ENCODE measurements around the gene IKBIP.

Gene IKBIP

DNA sequence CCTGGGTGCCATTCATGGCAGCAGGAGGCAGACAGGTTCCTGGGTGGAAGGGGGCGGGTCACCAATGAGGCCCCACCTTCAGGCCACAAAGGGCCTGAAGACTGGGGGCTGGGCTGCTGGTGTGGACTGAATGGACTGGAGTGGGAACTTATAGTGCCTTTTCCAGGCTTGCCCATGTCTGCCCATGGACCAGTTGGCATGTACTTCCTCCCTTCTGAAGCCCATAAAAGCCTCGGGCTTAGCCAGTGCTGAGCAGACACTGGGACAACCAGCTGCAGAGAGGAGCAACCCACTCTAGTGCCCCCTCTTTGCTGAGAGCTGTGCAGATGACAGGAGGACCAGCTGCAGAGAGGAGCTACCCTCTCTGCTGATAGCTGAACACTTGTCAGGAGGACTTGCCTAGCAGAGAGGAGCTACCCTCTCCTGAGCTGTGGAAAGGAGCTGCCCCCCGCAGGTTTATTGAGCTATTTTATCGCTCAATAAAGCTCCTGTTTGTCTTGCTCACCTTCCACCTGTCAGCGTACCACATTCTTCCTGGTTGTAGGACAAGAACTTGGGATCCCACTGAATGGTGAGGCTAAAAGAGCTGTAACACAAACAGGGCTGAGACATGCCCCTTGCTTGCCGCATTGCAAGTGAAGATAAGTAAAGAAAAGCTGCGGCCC is 34.5 kb upstream of the IKBIP start:
- Histone ChIP-seq H3K27me3 (replicated peaks) (no peaks in the 10 kb centered on the region), H3K36me3 (replicated peaks) (peaks cover 42% of the 10 kb centered on the region), H3K4me3 (ENCODE audit: low read depth, low read length) (no peak overlapping the region), H3K27ac (no peak overlapping the region)
- TF ChIP-seq, protein P1, sequence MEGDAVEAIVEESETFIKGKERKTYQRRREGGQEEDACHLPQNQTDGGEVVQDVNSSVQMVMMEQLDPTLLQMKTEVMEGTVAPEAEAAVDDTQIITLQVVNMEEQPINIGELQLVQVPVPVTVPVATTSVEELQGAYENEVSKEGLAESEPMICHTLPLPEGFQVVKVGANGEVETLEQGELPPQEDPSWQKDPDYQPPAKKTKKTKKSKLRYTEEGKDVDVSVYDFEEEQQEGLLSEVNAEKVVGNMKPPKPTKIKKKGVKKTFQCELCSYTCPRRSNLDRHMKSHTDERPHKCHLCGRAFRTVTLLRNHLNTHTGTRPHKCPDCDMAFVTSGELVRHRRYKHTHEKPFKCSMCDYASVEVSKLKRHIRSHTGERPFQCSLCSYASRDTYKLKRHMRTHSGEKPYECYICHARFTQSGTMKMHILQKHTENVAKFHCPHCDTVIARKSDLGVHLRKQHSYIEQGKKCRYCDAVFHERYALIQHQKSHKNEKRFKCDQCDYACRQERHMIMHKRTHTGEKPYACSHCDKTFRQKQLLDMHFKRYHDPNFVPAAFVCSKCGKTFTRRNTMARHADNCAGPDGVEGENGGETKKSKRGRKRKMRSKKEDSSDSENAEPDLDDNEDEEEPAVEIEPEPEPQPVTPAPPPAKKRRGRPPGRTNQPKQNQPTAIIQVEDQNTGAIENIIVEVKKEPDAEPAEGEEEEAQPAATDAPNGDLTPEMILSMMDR (IDR thresholded peaks at IDR 0.05; ENCODE audit: low read depth, low read length, missing control alignments) = no peak
- no peak for DNase-seq
- in situ Hi-C loops (cut with HindIII; ENCODE audit: low pct_ligation_motif_present, low sequenced_read_pairs) = no loop called here

- Histone ChIP-seq H3K27ac (no peak overlapping the region), H3K36me3 (replicated peaks) (peaks cover 38% of the 10 kb centered on the region), H3K27me3 (replicated peaks) (no peaks in the 10 kb centered on the region), H3K4me3 (ENCODE audit: low read depth, low read length) (no peak overlapping the region)
- no peak for DNase-seq
- TF ChIP-seq, protein P1 (IDR thresholded peaks at IDR 0.05; ENCODE audit: low read depth, low read length, missing control alignments) = no peak
- in situ Hi-C loops (cut with HindIII; ENCODE audit: low pct_ligation_motif_present, low sequenced_read_pairs) = no loop called here
These were observed 33.8 kb upstream of the IKBIP start for GRCh38 chr12:98678236-98678945.

GRCh38 chr12:98674841-98675240 is 30.3 kb upstream of the IKBIP start:
- TF ChIP-seq, protein P1 (IDR thresholded peaks at IDR 0.05; ENCODE audit: low read depth, low read length, missing control alignments) = no peak
- in situ Hi-C loops (cut with HindIII; ENCODE audit: low pct_ligation_motif_present, low sequenced_read_pairs) = no loop called here
- DNase-seq = no peak
- H3K27ac ChIP-seq = no peak overlapping the region
- peaks cover 23% of the 10 kb centered on the region for H3K36me3 ChIP-seq (replicated peaks)
- no peaks in the 10 kb centered on the region for H3K27me3 ChIP-seq (replicated peaks)
- no peak overlapping the region for H3K4me3 ChIP-seq (ENCODE audit: low read depth, low read length)

DNA sequence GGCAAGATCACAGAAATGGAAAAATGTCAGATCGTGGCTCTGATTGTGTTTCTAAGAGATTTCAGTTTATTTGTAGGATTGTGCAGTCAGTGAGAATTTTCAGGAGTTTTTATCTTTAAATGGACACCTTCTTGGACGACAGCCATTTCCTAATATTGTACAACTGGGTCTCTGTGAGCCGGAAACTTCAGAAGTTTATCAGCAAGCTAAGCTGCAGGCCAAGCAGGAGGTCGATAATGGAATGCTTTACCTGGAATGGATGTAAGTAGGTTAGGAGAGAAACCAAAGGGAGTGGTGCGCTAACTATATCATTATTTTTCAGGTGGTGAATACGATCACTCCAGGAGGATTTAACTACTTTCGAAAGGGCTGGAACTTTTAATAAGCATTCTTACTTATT is 26.9 kb upstream of the IKBIP start:
- in situ Hi-C loops (cut with HindIII; ENCODE audit: low pct_ligation_motif_present, low sequenced_read_pairs) = no loop called here
- TF ChIP-seq, protein P1 (IDR thresholded peaks at IDR 0.05; ENCODE audit: low read depth, low read length, missing control alignments) = no peak
- Histone ChIP-seq H3K4me3 (ENCODE audit: low read depth, low read length) (no peak overlapping the region), H3K36me3 (replicated peaks) (peaks cover 11% of the 10 kb centered on the region), H3K27ac (no peak overlapping the region), H3K27me3 (replicated peaks) (no peaks in the 10 kb centered on the region)
- DNase-seq = no peak

DNA sequence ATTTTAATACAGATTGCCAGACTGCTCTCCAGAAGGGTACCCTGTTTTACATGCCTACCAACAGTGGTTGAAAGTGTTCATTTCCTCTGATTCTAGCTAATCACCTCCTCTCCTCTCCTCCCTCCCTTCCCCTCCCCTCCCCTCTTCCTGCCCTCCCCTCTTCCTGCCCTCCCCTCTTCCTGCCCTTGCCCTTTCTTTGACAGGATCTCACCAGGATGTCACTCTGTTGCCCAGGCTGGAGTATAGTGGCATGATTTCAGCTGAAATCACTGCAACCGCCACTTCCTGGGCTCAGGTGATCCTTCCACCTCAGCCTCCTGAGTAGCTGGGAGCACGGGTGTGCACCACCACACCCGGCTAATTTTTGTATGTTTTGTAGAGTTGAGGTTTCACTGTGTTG is 25.2 kb upstream of the IKBIP start:
- Histone ChIP-seq H3K4me3 (ENCODE audit: low read depth, low read length) (no peak overlapping the region), H3K36me3 (replicated peaks) (peaks cover 20% of the 10 kb centered on the region), H3K27ac (no peak overlapping the region), H3K27me3 (replicated peaks) (no peaks in the 10 kb centered on the region)
- in situ Hi-C loops (cut with HindIII; ENCODE audit: low pct_ligation_motif_present, low sequenced_read_pairs) = no loop called here
- TF ChIP-seq, protein P1 (IDR thresholded peaks at IDR 0.05; ENCODE audit: low read depth, low read length, missing control alignments) = no peak
- no peak for DNase-seq

All from brain microvascular endothelial cell (primary cell).